Gastrocnemius medialis (tissue), 4 donors: ENCODE measurements around the gene RASA3. TPM values are rescaled to one million over a fixed set of nuclear protein-coding genes. Genes with fewer than 3 reads are reported as not detected.
A peak's percentile ranks its signal among the peaks of the same experiment; 100 is the strongest.

Experiments
- ATAC-seq, 2 donors: fragments of 150-250 bp; one replicate each; pipeline ENCODE4 v1.9.1; 2016
- DNase-seq, 2 donors: peaks; one replicate each; pipeline ENCODE4 v3.0.0-alpha.2; 2019
- H3K27ac ChIP-seq, 4 donors: fragments of 200-600 bp; sonication (generic); 1 replicate in 1 of 4; 2 replicates in 3 of 4; pipeline ENCODE4 v1.5.1; 2016 to 2018; ENCODE audit warnings: mild to moderate bottlenecking in 2 of 4, moderate library complexity in 1 of 4
- H3K27me3 ChIP-seq, 3 donors: fragments of 200-600 bp; sonication (generic) in 2 of 3; 1 replicate in 1 of 3; 2 replicates in 2 of 3; pipeline versions ENCODE4 v1.5.1 to v1.6.0; 2016 to 2019; ENCODE audit warnings: mild to moderate bottlenecking in 1 of 3, moderate library complexity in 1 of 3
- H3K36me3 ChIP-seq, 2 donors: fragments of 200-600 bp; sonication (generic) in 1 of 2; one replicate each; pipeline ENCODE4 v1.5.1; 2017 to 2018
- H3K4me1 ChIP-seq, 2 donors: fragments of 200-600 bp; sonication (generic) in 1 of 2; one replicate each; pipeline ENCODE4 v1.5.1; 2016 to 2017; ENCODE audit warnings: mild to moderate bottlenecking in 2 of 2
- H3K4me3 ChIP-seq, 4 donors: fragments of 200-600 bp; sonication (generic) in 3 of 4; 1 replicate in 1 of 4; 2 replicates in 3 of 4; pipeline ENCODE4 v1.5.1; 2016 to 2019; ENCODE audit warnings: mild to moderate bottlenecking in 2 of 4
- H3K9me3 ChIP-seq, 3 donors: fragments of 200-600 bp; sonication (generic) in 2 of 3; 1 replicate in 1 of 3; 2 replicates in 2 of 3; pipeline ENCODE4 v1.5.1; 2016 to 2019
- POLR2A ChIP-seq, 2 donors: fragments of 450-650 bp; IDR thresholded peaks; one replicate each; pipeline ENCODE4 v1.6.1; 2017; ENCODE audit warnings: antibody characterized with exemption in 2 of 2, mild to moderate bottlenecking in 2 of 2, moderate library complexity in 2 of 2
- in situ Hi-C, 4 donors: fragments of 200-750 bp; cut with MboI; loops; one replicate each; pipeline versions ENCODE4 v1.15.0 to v1.8.0; 2017; ENCODE audit warnings: low sequenced_read_pairs in 4 of 4
- intact Hi-C: fragments of 100-400 bp; cut with DNase I; formaldehyde crosslinking; loops from one replicate; pipeline ENCODE4 v1.15.1; 2023; ENCODE audit warnings: low total_unique reads
- total RNA-seq, 4 donors: library from RNA; depleted of rRNA; stranded (reverse); fragments of >200 nt; gene quantifications; one replicate each; pipeline versions ENCODE4 v1.1.0 to v1.2.3, GENCODE V29; 2016
- TF ChIP-seq, protein P1 (sequence below), 5 experiments: fragments of 450-650 bp in 3 of 5; fragments of 200-600 bp in 2 of 5; sonication (generic) in 2 of 5; IDR thresholded peaks in 4 of 5; conservative IDR thresholded peaks in 1 of 5; 1 replicate in 4 of 5; 2 replicates in 1 of 5; pipeline ENCODE4 v1.5.1; 2016 to 2019; ENCODE audit warnings: antibody characterized with exemption in 5 of 5, mild to moderate bottlenecking in 3 of 5, moderate library complexity in 3 of 5

RASA3 gene
- total RNA-seq, 4 donors from 2014 or later: 3.4 to 22.2 (median 10.8) TPM

DNA sequence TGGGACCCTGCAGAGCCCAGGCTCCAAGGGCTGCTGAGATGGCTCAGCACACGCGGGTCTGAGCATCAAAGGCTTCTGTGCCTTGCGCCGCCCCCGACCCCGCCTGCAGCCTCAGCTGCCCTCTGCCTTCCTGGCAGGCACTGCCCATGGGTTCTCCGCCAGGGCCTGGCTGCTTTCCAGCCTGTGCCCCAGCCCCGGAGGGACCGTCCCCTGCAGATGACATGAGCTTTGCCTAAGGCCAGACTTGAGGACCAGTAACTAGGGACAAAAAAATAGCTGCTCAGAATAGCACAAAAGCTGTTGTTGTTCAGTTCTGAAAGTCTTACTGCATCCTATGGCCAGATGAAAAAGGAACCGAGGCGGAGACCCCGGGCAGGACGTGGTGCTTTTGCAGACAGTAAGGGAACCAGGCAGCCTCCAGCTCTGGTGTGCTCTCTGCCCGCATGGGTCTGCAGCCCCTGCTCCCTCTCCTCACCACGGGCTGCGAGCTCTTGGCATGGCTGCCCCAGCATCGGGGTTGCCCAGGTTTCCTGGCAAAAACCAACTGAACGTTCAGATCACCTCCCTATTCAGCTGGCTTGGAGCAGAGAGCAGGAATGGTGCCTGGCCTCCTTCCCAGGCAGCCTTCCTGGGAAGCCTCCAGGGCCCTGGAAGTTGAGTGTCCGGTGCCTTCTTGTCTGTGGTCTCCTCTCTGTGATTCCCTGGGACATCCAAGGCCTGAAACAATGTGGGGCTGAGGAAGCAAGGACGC lies 34.1 kb upstream of the RASA3 start:
- no peak overlapping the region for H3K27ac ChIP-seq
- peaks cover 5 to 10% (median 7%) of the 10 kb centered on the region in 3 donors for H3K27me3 ChIP-seq
- intact Hi-C loops: no loop called here
- no peaks in the 10 kb centered on the region for H3K9me3 ChIP-seq
- TF ChIP-seq, protein P1, sequence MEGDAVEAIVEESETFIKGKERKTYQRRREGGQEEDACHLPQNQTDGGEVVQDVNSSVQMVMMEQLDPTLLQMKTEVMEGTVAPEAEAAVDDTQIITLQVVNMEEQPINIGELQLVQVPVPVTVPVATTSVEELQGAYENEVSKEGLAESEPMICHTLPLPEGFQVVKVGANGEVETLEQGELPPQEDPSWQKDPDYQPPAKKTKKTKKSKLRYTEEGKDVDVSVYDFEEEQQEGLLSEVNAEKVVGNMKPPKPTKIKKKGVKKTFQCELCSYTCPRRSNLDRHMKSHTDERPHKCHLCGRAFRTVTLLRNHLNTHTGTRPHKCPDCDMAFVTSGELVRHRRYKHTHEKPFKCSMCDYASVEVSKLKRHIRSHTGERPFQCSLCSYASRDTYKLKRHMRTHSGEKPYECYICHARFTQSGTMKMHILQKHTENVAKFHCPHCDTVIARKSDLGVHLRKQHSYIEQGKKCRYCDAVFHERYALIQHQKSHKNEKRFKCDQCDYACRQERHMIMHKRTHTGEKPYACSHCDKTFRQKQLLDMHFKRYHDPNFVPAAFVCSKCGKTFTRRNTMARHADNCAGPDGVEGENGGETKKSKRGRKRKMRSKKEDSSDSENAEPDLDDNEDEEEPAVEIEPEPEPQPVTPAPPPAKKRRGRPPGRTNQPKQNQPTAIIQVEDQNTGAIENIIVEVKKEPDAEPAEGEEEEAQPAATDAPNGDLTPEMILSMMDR (IDR thresholded peaks at IDR 0.05 in 4 of 5, conservative IDR thresholded peaks at IDR 0.05 in 1 of 5): no peak
- no peak for TF ChIP-seq POLR2A (IDR thresholded peaks at IDR 0.05)
- H3K36me3 ChIP-seq: no peaks in the 10 kb centered on the region
- peak in 1 of 2 donors; percentile 39 for ATAC-seq
- peaks cover 11% of the 10 kb centered on the region in 2 donors for H3K4me1 ChIP-seq
- DNase-seq: no peak
- in situ Hi-C loops: no loop called here
- H3K4me3 ChIP-seq: peak overlapping the region in 2 of 4 donors; percentile 2 to 12

DNA sequence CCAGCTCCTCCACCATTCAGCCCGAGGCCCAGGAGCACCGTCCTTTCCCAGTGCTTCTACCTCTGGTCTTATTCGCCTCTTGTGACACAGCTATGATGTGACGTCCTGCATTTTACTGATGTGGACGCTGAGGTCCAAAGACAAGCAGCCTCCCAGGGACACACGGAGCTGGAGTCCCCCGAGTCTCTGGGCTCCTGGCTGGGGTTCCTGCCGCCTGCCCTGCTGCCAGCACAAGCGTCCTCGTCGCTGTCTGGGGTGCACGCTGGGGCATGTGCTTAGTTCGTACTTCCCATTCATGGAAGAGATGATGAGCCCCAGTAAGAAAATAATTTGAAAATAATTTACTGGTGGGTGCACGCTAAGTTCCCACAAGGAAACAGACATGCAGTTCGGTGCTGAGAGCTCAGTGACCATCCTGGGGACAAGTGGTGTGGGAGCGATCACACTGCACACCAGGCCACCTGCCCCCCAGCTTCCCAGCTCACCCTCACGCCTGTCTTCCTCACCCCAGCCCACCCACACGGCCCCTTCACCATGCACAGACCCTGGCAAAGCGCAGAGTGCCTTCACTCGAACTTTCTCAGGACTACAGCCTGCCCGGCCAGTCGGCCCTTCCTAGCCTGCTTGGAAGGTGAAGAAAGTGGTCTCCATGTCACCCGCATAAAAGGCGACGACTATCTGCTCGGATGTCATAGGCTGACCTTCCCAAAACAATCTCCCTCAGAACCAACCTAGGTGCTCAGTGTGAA lies 32.4 kb upstream of the RASA3 start:
- H3K36me3 ChIP-seq: no peaks in the 10 kb centered on the region
- H3K4me3 ChIP-seq: no peak overlapping the region
- no peak for ATAC-seq
- peaks cover 11% of the 10 kb centered on the region in 2 donors for H3K4me1 ChIP-seq
- in situ Hi-C loops (no loop called here), intact Hi-C loops (no loop called here)
- no peaks in the 10 kb centered on the region for H3K9me3 ChIP-seq
- peaks cover 5 to 16% (median 7%) of the 10 kb centered on the region in 3 donors for H3K27me3 ChIP-seq
- H3K27ac ChIP-seq: no peak overlapping the region
- TF ChIP-seq, protein P1 (IDR thresholded peaks at IDR 0.05 in 4 of 5, conservative IDR thresholded peaks at IDR 0.05 in 1 of 5): no peak
- TF ChIP-seq POLR2A (IDR thresholded peaks at IDR 0.05): no peak
- DNase-seq: no peak

GRCh38 chr13:114164053-114164452 lies 31.6 kb upstream of the RASA3 start:
- TF ChIP-seq, protein P1 (IDR thresholded peaks at IDR 0.05 in 4 of 5, conservative IDR thresholded peaks at IDR 0.05 in 1 of 5): no peak
- TF ChIP-seq POLR2A (IDR thresholded peaks at IDR 0.05): no peak
- no peaks in the 10 kb centered on the region for H3K9me3 ChIP-seq
- DNase-seq (no peak), ATAC-seq (no peak)
- H3K27me3 ChIP-seq: peaks cover 5 to 16% (median 7%) of the 10 kb centered on the region in 3 donors
- intact Hi-C loops: no loop called here
- no peak overlapping the region for H3K27ac ChIP-seq
- peaks cover 11% of the 10 kb centered on the region in 2 donors for H3K4me1 ChIP-seq
- no peak overlapping the region for H3K4me3 ChIP-seq
- in situ Hi-C loops: no loop called here
- no peaks in the 10 kb centered on the region for H3K36me3 ChIP-seq

GRCh38 chr13:114162533-114162922 lies 30.1 kb upstream of the RASA3 start:
- H3K36me3 ChIP-seq: no peaks in the 10 kb centered on the region
- no peak for ATAC-seq
- no peak for TF ChIP-seq POLR2A (IDR thresholded peaks at IDR 0.05)
- TF ChIP-seq, protein P1 (IDR thresholded peaks at IDR 0.05 in 4 of 5, conservative IDR thresholded peaks at IDR 0.05 in 1 of 5): no peak
- peaks cover 5 to 16% (median 7%) of the 10 kb centered on the region in 3 donors for H3K27me3 ChIP-seq
- no peaks in the 10 kb centered on the region for H3K9me3 ChIP-seq
- H3K4me1 ChIP-seq: peaks cover 11% of the 10 kb centered on the region in 2 donors
- no peak for DNase-seq
- H3K27ac ChIP-seq: no peak overlapping the region
- no peak overlapping the region for H3K4me3 ChIP-seq
- intact Hi-C loops: no loop called here
- in situ Hi-C loops: no loop called here
